CD4-positive, alpha-beta T cell treated with Interleukin-4 for 1 hour (primary cell): ENCODE results near the gene OTOGL.
"Not testable (repeated sequence)": the region's sequence is repeated elsewhere in the genome, so short reads cannot be mapped to it uniquely, and the experiment has no call there.

ENCODE experiments used
- DNase-seq, 2 donors: peaks; one replicate each; pipeline ENCODE4 v3.0.0-alpha.2; 2020 to 2022

OTOGL gene

GRCh38 chr12:80293347-80293746, 194.0 kb downstream of the OTOGL start:
- DNase-seq, result no peak

- no peak for DNase-seq
Measured at GRCh38 chr12:80293759-80294158, 194.4 kb downstream of the OTOGL start.

GRCh38 chr12:80299219-80299618, 199.9 kb downstream of the OTOGL start:
- no peak for DNase-seq

- DNase-seq, result no peak
Measured at GRCh38 chr12:80299976-80300375, 200.6 kb downstream of the OTOGL start.

GRCh38 chr12:80307436-80307835, 208.1 kb downstream of the OTOGL start:
- not testable (repeated sequence) for DNase-seq

GRCh38 chr12:80313209-80313608, 213.9 kb downstream of the OTOGL start:
- no peak for DNase-seq

- DNase-seq, result no peak
Measured at GRCh38 chr12:80314741-80315140, 215.4 kb downstream of the OTOGL start.

GRCh38 chr12:80316222-80316621, 216.9 kb downstream of the OTOGL start:
- no peak for DNase-seq

GRCh38 chr12:80317307-80317706, 218.0 kb downstream of the OTOGL start:
- no peak for DNase-seq

- no peak for DNase-seq
Measured at GRCh38 chr12:80317899-80318298, 218.6 kb downstream of the OTOGL start.

GRCh38 chr12:80320121-80320678, 220.9 kb downstream of the OTOGL start:
- DNase-seq, result no peak

- DNase-seq, result no peak
Measured at GRCh38 chr12:80321653-80322052, 222.3 kb downstream of the OTOGL start.

GRCh38 chr12:80325167-80325959, 226.0 kb downstream of the OTOGL start:
- no peak for DNase-seq

- DNase-seq, result no peak
Measured at GRCh38 chr12:80332827-80333226, 233.5 kb downstream of the OTOGL start.

GRCh38 chr12:80352474-80352873, 253.1 kb downstream of the OTOGL start:
- DNase-seq, result no peak

GRCh38 chr12:80353254-80353653, 253.9 kb downstream of the OTOGL start:
- no peak for DNase-seq

GRCh38 chr12:80356097-80356496, 256.8 kb downstream of the OTOGL start:
- no peak for DNase-seq

GRCh38 chr12:80359703-80360102, 260.4 kb downstream of the OTOGL start:
- DNase-seq, result no peak

- DNase-seq, result no peak
Measured at GRCh38 chr12:80364056-80364455, 264.7 kb downstream of the OTOGL start.

GRCh38 chr12:80373666-80374065, 274.3 kb downstream of the OTOGL start:
- DNase-seq, result no peak

GRCh38 chr12:80374615-80375014, 275.3 kb downstream of the OTOGL start:
- DNase-seq, result no peak

GRCh38 chr12:80377140-80377794, 277.9 kb downstream of the OTOGL start:
- DNase-seq, result no peak

- DNase-seq, result no peak
Measured at GRCh38 chr12:80381121-80381520, 281.8 kb downstream of the OTOGL start.

- DNase-seq, result no peak
Measured at GRCh38 chr12:80382254-80382653, 282.9 kb downstream of the OTOGL start.
